ENCODE results near the gene BIVM. TPM values are rescaled to one million over a fixed set of nuclear protein-coding genes. Genes with fewer than 3 reads are reported as not detected.
A peak's percentile ranks its signal among the peaks of the same experiment; 100 is the strongest.

BIVM gene
- total RNA-seq, 3 donors from 2014 or later (not counting 1 experiment from before 2014, with no cell fraction given), result 16.7 to 31.6 (median 21.2) TPM

DNA sequence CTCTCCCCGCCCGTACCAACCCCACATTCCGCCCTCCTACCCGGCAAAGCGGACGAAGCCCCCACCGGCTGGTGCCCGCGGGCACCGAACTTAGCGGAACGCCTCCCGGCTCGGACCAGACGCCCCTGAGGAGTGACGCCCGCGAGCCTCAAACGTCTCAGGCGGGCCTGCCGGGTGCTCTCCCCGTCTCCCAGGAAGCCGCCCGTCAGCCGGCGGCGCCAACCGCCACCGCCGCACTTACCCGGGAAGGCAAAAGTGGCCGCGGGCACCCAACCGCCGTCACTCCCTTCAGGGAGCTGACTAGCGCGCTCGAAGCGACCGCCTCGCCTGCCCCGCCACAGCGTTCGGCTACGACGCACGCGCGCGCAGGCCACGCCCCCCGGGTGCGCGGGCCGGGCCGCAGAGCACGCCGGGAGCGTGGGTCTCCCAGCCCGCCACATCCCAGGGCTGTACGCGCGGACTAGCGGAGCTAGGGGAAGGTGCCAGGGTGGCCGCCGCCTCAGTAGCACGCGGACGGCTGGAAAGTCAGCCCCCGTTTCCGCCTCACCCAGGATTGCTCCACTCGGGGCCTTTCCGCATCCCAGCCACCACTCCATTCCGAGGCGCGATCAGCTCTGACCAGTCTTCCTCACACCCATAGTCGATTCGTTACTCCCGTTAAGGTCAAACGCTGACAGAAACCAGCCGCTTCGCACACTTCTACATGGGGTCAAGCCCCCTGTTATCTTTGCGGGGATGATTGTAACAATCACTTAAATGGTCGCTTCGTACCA is 25.3 kb upstream of the BIVM start, which contains the start of gene TEX30:
TSS of gene TEX30 (minus strand) at position 346 of the 773 bp plus-strand sequence. CDS start 3,760 bp downstream, outside the sequence.
- H3K4me1 Mint-ChIP-seq, result peaks cover 38 to 46% of the 10 kb centered on the region in 2 donors
- H3K27me3 Mint-ChIP-seq (ENCODE audit: low read depth in 2 of 2), result no peaks in the 10 kb centered on the region
- H3K36me3 Mint-ChIP-seq, result no peaks in the 10 kb centered on the region

DNA sequence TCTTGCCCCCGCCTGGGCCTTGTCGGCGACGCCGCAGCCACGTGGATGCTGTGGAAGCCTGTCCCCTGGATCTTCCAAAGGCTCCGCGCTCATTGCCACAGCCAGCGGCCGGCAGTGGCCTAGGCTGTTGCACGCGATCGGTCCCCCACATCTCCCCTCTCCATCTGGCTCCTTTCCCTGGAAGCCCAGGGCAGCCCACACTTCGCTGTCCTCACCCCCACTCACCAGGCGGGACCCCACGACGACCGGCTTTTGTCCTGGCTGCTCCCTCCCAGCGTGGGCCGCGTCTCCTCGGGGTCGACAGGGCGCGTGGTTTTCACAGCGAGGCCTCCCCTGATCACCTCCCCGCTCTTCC is 24.7 kb upstream of the BIVM start:
- Histone ChIP-seq H3K36me3 (ENCODE audit: control insufficient read depth, insufficient read depth, low read length) (no peaks in the 10 kb centered on the region), H3K4me1 (ENCODE audit: control insufficient read depth, insufficient read depth, low read length) (peaks cover 34% of the 10 kb centered on the region), H3K27ac (ENCODE audit: low read length) (peak overlapping the region; percentile 86), H3K4me3 (ENCODE audit: low read length) (peak overlapping the region; percentile 83), H3K9me3 (ENCODE audit: control insufficient read depth, insufficient read depth, low read length) (no peaks in the 10 kb centered on the region), H3K27me3 (ENCODE audit: control insufficient read depth, insufficient read depth, low read length) (no peaks in the 10 kb centered on the region)
- TF ChIP-seq, protein P1, sequence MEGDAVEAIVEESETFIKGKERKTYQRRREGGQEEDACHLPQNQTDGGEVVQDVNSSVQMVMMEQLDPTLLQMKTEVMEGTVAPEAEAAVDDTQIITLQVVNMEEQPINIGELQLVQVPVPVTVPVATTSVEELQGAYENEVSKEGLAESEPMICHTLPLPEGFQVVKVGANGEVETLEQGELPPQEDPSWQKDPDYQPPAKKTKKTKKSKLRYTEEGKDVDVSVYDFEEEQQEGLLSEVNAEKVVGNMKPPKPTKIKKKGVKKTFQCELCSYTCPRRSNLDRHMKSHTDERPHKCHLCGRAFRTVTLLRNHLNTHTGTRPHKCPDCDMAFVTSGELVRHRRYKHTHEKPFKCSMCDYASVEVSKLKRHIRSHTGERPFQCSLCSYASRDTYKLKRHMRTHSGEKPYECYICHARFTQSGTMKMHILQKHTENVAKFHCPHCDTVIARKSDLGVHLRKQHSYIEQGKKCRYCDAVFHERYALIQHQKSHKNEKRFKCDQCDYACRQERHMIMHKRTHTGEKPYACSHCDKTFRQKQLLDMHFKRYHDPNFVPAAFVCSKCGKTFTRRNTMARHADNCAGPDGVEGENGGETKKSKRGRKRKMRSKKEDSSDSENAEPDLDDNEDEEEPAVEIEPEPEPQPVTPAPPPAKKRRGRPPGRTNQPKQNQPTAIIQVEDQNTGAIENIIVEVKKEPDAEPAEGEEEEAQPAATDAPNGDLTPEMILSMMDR (IDR thresholded peaks at IDR 0.05), result no peak
- DNase-seq (no peak), ATAC-seq (no peak)
- Mint-ChIP-seq H3K4me1 (peaks cover 43 to 52% of the 10 kb centered on the region in 2 donors), H3K9me3 (no peaks in the 10 kb centered on the region), H3K36me3 (no peaks in the 10 kb centered on the region), H3K4me3 (peak overlapping the region; percentile 93), H3K27me3 (ENCODE audit: low read depth in 2 of 2) (no peaks in the 10 kb centered on the region), H3K27ac (peak overlapping the region; percentile 90 to 96)
- intact Hi-C loops (cut with micrococcal nuclease), result no loop called here
- WGBS (ENCODE audit: insufficient coverage), result 57% methylated on average over 27 of the region's 27 CpGs

More for the DNA sequence above, 25.3 kb upstream of the BIVM start, which contains the start of gene TEX30:
- 3% methylated on average over 85 of the region's 85 CpGs for WGBS (ENCODE audit: insufficient coverage)
- H3K4me3 Mint-ChIP-seq, result peak within 1 kb of the TSS; percentile 93
- ATAC-seq (peak; percentile 91 to 98 (median 92)), DNase-seq (peak; percentile 88 to 93)
- TF ChIP-seq, protein P1 (IDR thresholded peaks at IDR 0.05), result no peak
- intact Hi-C loops (cut with micrococcal nuclease), result loop anchor here (1.0 kb wide), 3 partner anchors 27 to 177 kb away; partner anchors contain the start of gene TPP2
- no peaks in the 10 kb centered on the region for H3K9me3 Mint-ChIP-seq
- Histone ChIP-seq H3K27me3 (ENCODE audit: control insufficient read depth, insufficient read depth, low read length) (no peaks in the 10 kb centered on the region), H3K36me3 (ENCODE audit: control insufficient read depth, insufficient read depth, low read length) (no peaks in the 10 kb centered on the region), H3K4me3 (ENCODE audit: low read length) (peak within 1 kb of the TSS; percentile 83), H3K4me1 (ENCODE audit: control insufficient read depth, insufficient read depth, low read length) (peaks cover 30% of the 10 kb centered on the region), H3K9me3 (ENCODE audit: control insufficient read depth, insufficient read depth, low read length) (no peaks in the 10 kb centered on the region), H3K27ac (ENCODE audit: low read length) (peak within 1 kb of the TSS; percentile 86)
- peak within 1 kb of the TSS; percentile 90 to 96 for H3K27ac Mint-ChIP-seq

DNA sequence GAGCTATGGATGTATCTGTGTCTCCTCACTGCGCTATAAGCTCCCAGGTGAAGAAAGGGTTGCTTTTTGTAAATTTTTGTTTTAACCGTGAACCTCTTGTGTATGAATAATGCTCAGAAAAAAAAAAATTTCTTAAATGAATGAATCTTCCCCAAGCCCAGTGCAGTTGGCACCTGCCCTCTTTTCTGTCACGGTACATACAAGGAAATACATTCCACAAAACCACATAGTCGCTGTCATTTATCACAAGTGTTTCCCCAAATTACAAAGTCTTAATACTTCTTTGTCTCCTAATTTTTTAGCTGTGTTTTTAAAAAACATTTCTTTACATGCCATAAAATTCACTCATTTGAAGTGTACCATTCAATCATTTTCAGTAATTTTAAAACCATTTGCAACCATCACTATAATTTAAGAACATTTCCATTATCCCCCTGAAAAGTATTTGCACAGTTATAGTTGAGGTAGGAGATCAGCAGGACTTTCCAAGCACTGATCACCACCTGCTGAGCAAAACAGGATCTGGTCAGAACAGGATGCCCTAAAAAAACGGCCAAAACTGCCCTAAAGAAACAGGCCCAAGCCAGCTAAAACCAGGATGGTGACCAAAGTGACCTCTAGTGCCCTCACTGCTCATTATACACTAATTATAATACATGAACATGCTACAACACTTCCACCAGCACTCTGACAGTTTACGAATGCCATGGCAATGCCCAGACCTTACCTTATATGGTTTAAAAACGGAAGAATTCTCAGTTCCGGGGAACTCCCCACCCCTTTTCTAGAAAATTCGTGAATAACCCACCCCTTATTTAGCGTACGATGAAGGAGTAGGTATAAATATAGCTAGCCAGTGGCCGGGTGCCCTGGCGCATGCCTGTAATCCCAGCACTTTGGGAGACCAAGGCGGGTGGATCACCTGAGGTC is 24.1 kb upstream of the BIVM start:
- Histone ChIP-seq H3K9me3 (ENCODE audit: control insufficient read depth, insufficient read depth, low read length) (no peaks in the 10 kb centered on the region), H3K27ac (ENCODE audit: low read length) (peak overlapping the region; percentile 86), H3K27me3 (ENCODE audit: control insufficient read depth, insufficient read depth, low read length) (no peaks in the 10 kb centered on the region), H3K36me3 (ENCODE audit: control insufficient read depth, insufficient read depth, low read length) (no peaks in the 10 kb centered on the region), H3K4me3 (ENCODE audit: low read length) (no peak overlapping the region), H3K4me1 (ENCODE audit: control insufficient read depth, insufficient read depth, low read length) (peaks cover 38% of the 10 kb centered on the region)
- peak overlapping the region; percentile 93 for H3K4me3 Mint-ChIP-seq
- peak overlapping the region; percentile 90 to 96 for H3K27ac Mint-ChIP-seq
- peaks cover 46 to 55% of the 10 kb centered on the region in 2 donors for H3K4me1 Mint-ChIP-seq
- no peak for DNase-seq
- 69% methylated on average over 14 of the region's 14 CpGs for WGBS (ENCODE audit: insufficient coverage)
- H3K36me3 Mint-ChIP-seq, result no peaks in the 10 kb centered on the region
- TF ChIP-seq, protein P1 (IDR thresholded peaks at IDR 0.05), result no peak
- H3K9me3 Mint-ChIP-seq, result no peaks in the 10 kb centered on the region
- no peak for ATAC-seq
- H3K27me3 Mint-ChIP-seq (ENCODE audit: low read depth in 2 of 2), result no peaks in the 10 kb centered on the region
- intact Hi-C loops (cut with micrococcal nuclease), result no loop called here
